ENCODE results near the gene DPP6.

Gene DPP6

DNA sequence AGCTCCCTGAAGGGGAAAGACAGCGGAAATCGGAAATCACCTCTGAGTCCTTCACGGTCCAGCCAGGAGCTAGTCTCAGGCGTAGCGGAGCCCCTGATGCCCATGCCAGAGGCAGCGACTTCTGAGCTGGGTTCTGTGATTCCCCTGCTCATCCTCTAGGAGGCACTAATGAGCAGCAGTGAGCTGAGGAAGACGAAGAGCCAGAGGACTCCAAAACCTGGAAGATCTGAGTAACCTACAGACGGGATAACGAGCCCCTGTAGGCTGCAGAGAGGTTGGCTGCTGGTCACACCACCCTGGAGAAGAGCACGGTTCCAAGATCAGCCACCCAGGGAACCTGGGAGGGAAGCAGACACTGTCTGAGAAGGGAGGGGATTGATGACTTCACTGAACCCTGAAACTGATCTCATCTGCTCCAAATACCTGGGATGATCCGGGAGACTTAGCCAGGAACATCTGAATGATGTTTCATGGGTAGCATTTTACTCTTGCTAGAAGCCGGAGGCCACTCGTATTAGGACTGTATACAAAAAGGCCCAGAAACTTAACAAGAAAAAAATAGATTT lies 646.6 kb downstream of the DPP6 start:
- Histone ChIP-seq H3K27ac (ENCODE audit: low read depth, low read length) (no peak overlapping the region), H3K79me1 (ENCODE audit: low read length) (no peaks in the 10 kb centered on the region), H3K56ac (ENCODE audit: low read length) (no peak overlapping the region), H3K79me2 (ENCODE audit: control insufficient read depth, insufficient read depth, low read length) (no peaks in the 10 kb centered on the region), H3K4me1 (ENCODE audit: control insufficient read depth, low read depth, low read length) (no peaks in the 10 kb centered on the region), H4K8ac (ENCODE audit: low read depth, low read length) (no peak overlapping the region), H2BK15ac (replicated peaks; ENCODE audit: low read depth) (no peak overlapping the region), H2AK5ac (ENCODE audit: low read length) (no peak overlapping the region), H3K9ac (ENCODE audit: low read length) (no peak overlapping the region), H2BK5ac (ENCODE audit: low read length) (no peak overlapping the region), H3K23ac (ENCODE audit: low read length) (no peak overlapping the region), H2BK120ac (ENCODE audit: low read depth, low read length) (no peak overlapping the region), H3K18ac (ENCODE audit: low read length) (no peak overlapping the region), H3K36me3 (ENCODE audit: control insufficient read depth, insufficient read depth, low read length) (no peaks in the 10 kb centered on the region), H3K4me2 (ENCODE audit: low read length) (no peak overlapping the region), H3K4ac (ENCODE audit: low read depth, low read length) (no peak overlapping the region), H3K27me3 (ENCODE audit: insufficient read depth, low read length, poor library complexity) (no peaks in the 10 kb centered on the region), H4K5ac (ENCODE audit: low read length) (no peak overlapping the region), H3K4me3 (ENCODE audit: low read length) (no peak overlapping the region)
- peak; percentile 88 for DNase-seq
- no CpG with 5 or more reads among the region's 13 CpGs for WGBS (ENCODE audit: extremely low coverage, insufficient coverage, low lambda C conversion rate)

GRCh38 chr7:154699417-154699816 lies 647.2 kb downstream of the DPP6 start:
- Histone ChIP-seq H2BK15ac (replicated peaks; ENCODE audit: low read depth) (no peak overlapping the region), H3K23ac (ENCODE audit: low read length) (no peak overlapping the region), H3K4ac (ENCODE audit: low read depth, low read length) (no peak overlapping the region), H3K79me1 (ENCODE audit: low read length) (no peaks in the 10 kb centered on the region), H3K79me2 (ENCODE audit: control insufficient read depth, insufficient read depth, low read length) (no peaks in the 10 kb centered on the region), H2BK120ac (ENCODE audit: low read depth, low read length) (no peak overlapping the region), H3K36me3 (ENCODE audit: control insufficient read depth, insufficient read depth, low read length) (no peaks in the 10 kb centered on the region), H2AK5ac (ENCODE audit: low read length) (no peak overlapping the region), H3K4me1 (ENCODE audit: control insufficient read depth, low read depth, low read length) (no peaks in the 10 kb centered on the region), H2BK5ac (ENCODE audit: low read length) (no peak overlapping the region), H3K27ac (ENCODE audit: low read depth, low read length) (no peak overlapping the region), H3K4me2 (ENCODE audit: low read length) (no peak overlapping the region), H4K5ac (ENCODE audit: low read length) (no peak overlapping the region), H4K8ac (ENCODE audit: low read depth, low read length) (no peak overlapping the region), H3K27me3 (ENCODE audit: insufficient read depth, low read length, poor library complexity) (no peaks in the 10 kb centered on the region), H3K4me3 (ENCODE audit: low read length) (no peak overlapping the region), H3K18ac (ENCODE audit: low read length) (no peak overlapping the region), H3K56ac (ENCODE audit: low read length) (no peak overlapping the region), H3K9ac (ENCODE audit: low read length) (no peak overlapping the region)
- WGBS (ENCODE audit: extremely low coverage, insufficient coverage, low lambda C conversion rate) = no CpG with 5 or more reads among the region's 6 CpGs
- peak; percentile 31 for DNase-seq

DNA sequence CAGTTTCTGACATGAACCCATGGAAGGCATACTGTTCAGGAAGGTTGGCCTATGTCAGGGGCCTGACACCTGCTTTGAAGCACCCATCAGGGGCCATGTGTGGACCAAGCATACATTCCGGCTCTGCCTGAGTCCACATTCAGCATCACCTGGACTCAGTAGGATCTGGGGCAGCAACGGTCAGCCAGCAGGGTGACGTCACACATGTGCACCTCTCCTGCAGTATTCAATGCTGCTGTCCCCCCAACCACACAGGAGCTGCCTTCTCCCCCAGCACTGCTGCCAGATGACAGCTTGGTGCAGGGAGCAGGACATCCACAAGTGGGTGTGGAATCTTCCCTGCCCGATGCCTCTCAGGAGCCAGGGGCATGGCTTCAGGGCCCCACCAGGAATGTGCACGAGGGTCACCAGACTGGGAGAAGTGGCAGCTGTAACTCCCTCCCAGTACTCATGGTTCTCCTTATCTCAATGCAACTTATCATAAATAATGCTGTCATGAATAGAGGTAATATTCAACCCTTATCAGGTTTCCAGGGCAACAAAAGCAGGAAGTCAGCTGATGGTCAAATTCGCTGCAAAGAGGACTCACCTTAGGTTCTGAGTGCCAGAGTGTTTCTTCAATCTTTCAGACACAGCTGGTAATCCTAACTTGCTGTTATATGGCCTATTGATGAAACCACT lies 657.8 kb downstream of the DPP6 start:
- Histone ChIP-seq H2BK5ac (ENCODE audit: low read length) (no peak overlapping the region), H3K56ac (ENCODE audit: low read length) (no peak overlapping the region), H3K27me3 (ENCODE audit: insufficient read depth, low read length, poor library complexity) (no peaks in the 10 kb centered on the region), H3K4me3 (ENCODE audit: low read length) (no peak overlapping the region), H3K4me1 (ENCODE audit: control insufficient read depth, low read depth, low read length) (no peaks in the 10 kb centered on the region), H2BK120ac (ENCODE audit: low read depth, low read length) (no peak overlapping the region), H4K5ac (ENCODE audit: low read length) (no peak overlapping the region), H3K9ac (ENCODE audit: low read length) (no peak overlapping the region), H3K79me1 (ENCODE audit: low read length) (no peaks in the 10 kb centered on the region), H3K79me2 (ENCODE audit: control insufficient read depth, insufficient read depth, low read length) (no peaks in the 10 kb centered on the region), H4K8ac (ENCODE audit: low read depth, low read length) (no peak overlapping the region), H2AK5ac (ENCODE audit: low read length) (no peak overlapping the region), H3K4ac (ENCODE audit: low read depth, low read length) (no peak overlapping the region), H3K23ac (ENCODE audit: low read length) (no peak overlapping the region), H3K4me2 (ENCODE audit: low read length) (no peak overlapping the region), H3K36me3 (ENCODE audit: control insufficient read depth, insufficient read depth, low read length) (no peaks in the 10 kb centered on the region), H3K27ac (ENCODE audit: low read depth, low read length) (no peak overlapping the region), H2BK15ac (replicated peaks; ENCODE audit: low read depth) (no peak overlapping the region), H3K18ac (ENCODE audit: low read length) (no peak overlapping the region)
- no peak for DNase-seq
- no CpG with 5 or more reads among the region's 6 CpGs for WGBS (ENCODE audit: extremely low coverage, insufficient coverage, low lambda C conversion rate)

- no peak overlapping the region for H4K8ac ChIP-seq (ENCODE audit: low read depth, low read length)
- no peak overlapping the region for H2BK15ac ChIP-seq (replicated peaks; ENCODE audit: low read depth)
- no peak overlapping the region for H2AK5ac ChIP-seq (ENCODE audit: low read length)
- H3K27ac ChIP-seq (ENCODE audit: low read depth, low read length) = no peak overlapping the region
- H3K4me3 ChIP-seq (ENCODE audit: low read length) = no peak overlapping the region
- no peak overlapping the region for H3K4me2 ChIP-seq (ENCODE audit: low read length)
- H2BK5ac ChIP-seq (ENCODE audit: low read length) = no peak overlapping the region
- H3K79me1 ChIP-seq (ENCODE audit: low read length) = no peaks in the 10 kb centered on the region
- no peaks in the 10 kb centered on the region for H3K27me3 ChIP-seq (ENCODE audit: insufficient read depth, low read length, poor library complexity)
- no peak for DNase-seq
- H3K4ac ChIP-seq (ENCODE audit: low read depth, low read length) = no peak overlapping the region
- no peak overlapping the region for H3K18ac ChIP-seq (ENCODE audit: low read length)
- H3K36me3 ChIP-seq (ENCODE audit: control insufficient read depth, insufficient read depth, low read length) = no peaks in the 10 kb centered on the region
- no peak overlapping the region for H3K9ac ChIP-seq (ENCODE audit: low read length)
- no peaks in the 10 kb centered on the region for H3K4me1 ChIP-seq (ENCODE audit: control insufficient read depth, low read depth, low read length)
- no peak overlapping the region for H3K23ac ChIP-seq (ENCODE audit: low read length)
- no peak overlapping the region for H2BK120ac ChIP-seq (ENCODE audit: low read depth, low read length)
- H4K5ac ChIP-seq (ENCODE audit: low read length) = no peak overlapping the region
- H3K79me2 ChIP-seq (ENCODE audit: control insufficient read depth, insufficient read depth, low read length) = no peaks in the 10 kb centered on the region
- no peak overlapping the region for H3K56ac ChIP-seq (ENCODE audit: low read length)
- WGBS (ENCODE audit: extremely low coverage, insufficient coverage, low lambda C conversion rate) = no CpG with 5 or more reads among the region's 5 CpGs
Observed at GRCh38 chr7:154720016-154720415, 667.8 kb downstream of the DPP6 start.

DNA sequence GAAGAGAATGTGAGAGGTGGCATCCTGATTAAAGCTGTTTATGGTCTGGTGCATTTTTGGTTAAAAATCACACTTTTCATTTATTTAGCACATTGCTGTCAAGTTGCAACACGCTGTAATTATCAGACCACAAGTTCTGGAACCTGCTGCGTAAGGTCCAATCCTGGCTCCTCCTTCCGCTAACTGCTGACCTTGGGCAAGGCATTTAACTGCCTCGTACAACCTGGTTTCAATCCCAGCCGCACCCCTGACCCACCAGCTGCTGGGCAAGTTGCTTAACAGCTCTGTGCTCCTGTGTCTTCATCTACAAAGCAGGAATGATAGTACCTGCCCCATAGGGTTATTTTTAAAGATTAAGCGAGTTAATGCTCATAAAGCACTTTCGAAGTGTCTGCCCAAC lies 668.9 kb downstream of the DPP6 start:
- no peak overlapping the region for H4K8ac ChIP-seq (ENCODE audit: low read depth, low read length)
- no peaks in the 10 kb centered on the region for H3K36me3 ChIP-seq (ENCODE audit: control insufficient read depth, insufficient read depth, low read length)
- H2BK120ac ChIP-seq (ENCODE audit: low read depth, low read length) = no peak overlapping the region
- no peak for DNase-seq
- H3K9ac ChIP-seq (ENCODE audit: low read length) = no peak overlapping the region
- H3K27ac ChIP-seq (ENCODE audit: low read depth, low read length) = no peak overlapping the region
- no peak overlapping the region for H2BK15ac ChIP-seq (replicated peaks; ENCODE audit: low read depth)
- no peak overlapping the region for H2BK5ac ChIP-seq (ENCODE audit: low read length)
- H3K56ac ChIP-seq (ENCODE audit: low read length) = no peak overlapping the region
- no peaks in the 10 kb centered on the region for H3K79me2 ChIP-seq (ENCODE audit: control insufficient read depth, insufficient read depth, low read length)
- H2AK5ac ChIP-seq (ENCODE audit: low read length) = no peak overlapping the region
- no peaks in the 10 kb centered on the region for H3K27me3 ChIP-seq (ENCODE audit: insufficient read depth, low read length, poor library complexity)
- no CpG with 5 or more reads among the region's 7 CpGs for WGBS (ENCODE audit: extremely low coverage, insufficient coverage, low lambda C conversion rate)
- no peaks in the 10 kb centered on the region for H3K79me1 ChIP-seq (ENCODE audit: low read length)
- H3K4me2 ChIP-seq (ENCODE audit: low read length) = no peak overlapping the region
- H4K5ac ChIP-seq (ENCODE audit: low read length) = no peak overlapping the region
- no peak overlapping the region for H3K4ac ChIP-seq (ENCODE audit: low read depth, low read length)
- no peak overlapping the region for H3K18ac ChIP-seq (ENCODE audit: low read length)
- no peaks in the 10 kb centered on the region for H3K4me1 ChIP-seq (ENCODE audit: control insufficient read depth, low read depth, low read length)
- no peak overlapping the region for H3K23ac ChIP-seq (ENCODE audit: low read length)
- no peak overlapping the region for H3K4me3 ChIP-seq (ENCODE audit: low read length)

GRCh38 chr7:154726368-154726767 lies 674.2 kb downstream of the DPP6 start:
- Histone ChIP-seq H3K27me3 (ENCODE audit: insufficient read depth, low read length, poor library complexity) (no peaks in the 10 kb centered on the region), H2AK5ac (ENCODE audit: low read length) (no peak overlapping the region), H2BK120ac (ENCODE audit: low read depth, low read length) (no peak overlapping the region), H3K9ac (ENCODE audit: low read length) (no peak overlapping the region), H3K18ac (ENCODE audit: low read length) (no peak overlapping the region), H4K8ac (ENCODE audit: low read depth, low read length) (no peak overlapping the region), H3K79me2 (ENCODE audit: control insufficient read depth, insufficient read depth, low read length) (no peaks in the 10 kb centered on the region), H3K27ac (ENCODE audit: low read depth, low read length) (no peak overlapping the region), H3K4me1 (ENCODE audit: control insufficient read depth, low read depth, low read length) (no peaks in the 10 kb centered on the region), H3K4ac (ENCODE audit: low read depth, low read length) (no peak overlapping the region), H3K4me2 (ENCODE audit: low read length) (no peak overlapping the region), H3K36me3 (ENCODE audit: control insufficient read depth, insufficient read depth, low read length) (no peaks in the 10 kb centered on the region), H2BK15ac (replicated peaks; ENCODE audit: low read depth) (no peak overlapping the region), H3K56ac (ENCODE audit: low read length) (no peak overlapping the region), H3K79me1 (ENCODE audit: low read length) (no peaks in the 10 kb centered on the region), H2BK5ac (ENCODE audit: low read length) (no peak overlapping the region), H4K5ac (ENCODE audit: low read length) (no peak overlapping the region), H3K23ac (ENCODE audit: low read length) (no peak overlapping the region), H3K4me3 (ENCODE audit: low read length) (no peak overlapping the region)
- WGBS (ENCODE audit: extremely low coverage, insufficient coverage, low lambda C conversion rate) = no CpG with 5 or more reads among the region's 4 CpGs
- DNase-seq = no peak
